Measurements from ENCODE around the gene HELB. TPM values are rescaled to one million over a fixed set of nuclear protein-coding genes. Genes with fewer than 3 reads are reported as not detected.

Gene HELB
- total and polyA plus RNA-seq, 2 of the 8 experiments (the other 6 are each of a cell fraction or from before 2014, with no cell fraction given): 1.8 to 7.6 TPM

DNA sequence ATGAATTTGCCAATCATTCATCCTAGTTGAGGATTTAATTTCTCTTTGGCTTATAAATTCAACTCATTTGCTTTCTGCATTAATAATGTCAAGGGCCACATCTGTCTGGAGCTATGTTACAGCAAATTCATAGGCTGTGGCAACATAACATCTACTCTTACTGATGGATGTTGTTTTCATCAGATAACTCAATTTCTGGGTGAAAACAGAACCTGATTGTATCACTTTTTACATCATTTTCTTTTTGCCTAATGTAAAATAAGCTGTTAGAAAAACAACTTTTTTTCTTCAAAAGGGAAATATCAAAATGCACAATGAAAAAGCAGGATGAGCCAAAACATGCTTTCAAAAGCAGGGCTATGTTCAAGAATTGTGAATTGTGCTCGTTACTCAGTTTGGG lies 73.3 kb downstream of the HELB start (continued):
- TF ChIP-seq KDM4A (IDR thresholded peaks at IDR 0.05; ENCODE audit: low read depth, low read length, severe bottlenecking) (no peak), JUN (IDR thresholded peaks at IDR 0.05; ENCODE audit: low read depth, low read length) (no peak)
